CD4-positive, alpha-beta T cell treated with Interleukin-1 beta for 1 hour (primary cell): ENCODE measurements around the gene CNN1.
A peak's percentile ranks its signal among the peaks of the same experiment; 100 is the strongest.
"Not testable (repeated sequence)": the region's sequence is repeated elsewhere in the genome, so short reads cannot be mapped to it uniquely, and the experiment has no call there.

Experiments used
- DNase-seq, 2 donors: peaks; one replicate each; pipeline ENCODE4 v3.0.0-alpha.2; 2020 to 2022

Gene CNN1

GRCh38 chr19:11534948-11535347, 3.7 kb upstream of the CNN1 start:
- DNase-seq: no peak

GRCh38 chr19:11535792-11536595, 2.7 kb upstream of the CNN1 start:
- DNase-seq: peak; percentile 88

DNA sequence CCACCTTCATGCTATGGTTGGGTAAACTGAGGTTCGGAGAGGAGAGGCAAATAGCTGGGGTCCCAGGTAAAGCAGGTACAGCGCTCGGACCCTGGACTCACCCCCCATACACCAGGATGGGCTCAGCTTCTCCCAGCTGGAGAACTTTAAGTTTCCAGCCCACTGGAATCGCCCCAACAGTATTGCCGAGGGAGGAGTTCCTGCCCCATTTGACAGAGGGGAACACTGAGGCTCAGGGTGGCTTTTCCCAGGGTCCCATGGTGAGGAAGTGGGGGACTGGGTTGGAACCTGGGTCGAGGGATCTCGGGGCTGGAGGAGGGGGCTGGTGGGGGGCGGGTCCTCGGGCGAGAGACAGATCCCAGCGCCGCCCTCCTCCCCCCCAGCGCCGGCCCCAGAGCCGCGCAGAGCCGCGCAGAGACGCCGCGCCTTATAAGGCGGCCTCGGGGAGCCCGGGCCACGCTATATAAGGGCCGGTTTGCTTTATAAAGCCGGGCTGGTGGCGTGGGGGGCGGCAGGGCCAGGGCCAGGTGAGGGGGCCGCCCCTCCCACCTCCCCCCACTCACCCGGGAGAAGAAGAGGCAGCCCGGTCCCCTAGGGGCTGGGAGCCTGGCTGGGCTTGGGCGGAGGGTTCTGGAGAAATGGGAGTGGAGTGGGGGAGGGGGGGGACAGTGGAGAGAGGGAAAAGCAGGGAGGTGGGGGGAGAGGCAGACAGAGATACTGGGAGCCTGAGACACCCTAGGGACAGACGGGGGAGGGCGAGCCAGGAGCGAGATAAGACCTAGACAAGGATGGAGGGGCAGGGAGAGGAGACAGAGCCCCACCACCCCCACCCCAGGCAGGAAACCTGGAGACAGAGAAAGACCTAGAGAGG, 1.1 kb downstream of the CNN1 start:
- DNase-seq: no peak

- DNase-seq: no peak
Observed at GRCh38 chr19:11540645-11541044, 2.0 kb downstream of the CNN1 start.

DNA sequence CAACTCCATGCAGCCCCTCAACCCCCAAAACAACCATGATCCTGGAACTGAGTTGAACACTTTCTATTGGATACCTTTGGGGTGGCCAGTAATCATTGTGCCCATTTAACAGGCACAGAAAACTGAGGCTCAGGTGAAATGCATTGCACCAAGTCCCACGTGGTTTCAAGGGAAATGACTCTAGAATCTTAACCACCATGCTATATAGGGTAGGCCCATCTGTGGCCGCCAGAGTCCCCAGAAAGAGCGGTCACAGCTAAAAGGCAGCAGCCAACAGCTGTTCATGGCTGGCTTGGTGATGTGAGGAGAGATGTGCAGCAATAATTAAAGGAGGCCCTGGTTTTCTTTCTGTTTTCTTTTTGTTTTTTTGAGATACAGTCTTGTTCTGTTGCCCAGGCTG, 2.6 kb downstream of the CNN1 start:
- DNase-seq: no peak

DNA sequence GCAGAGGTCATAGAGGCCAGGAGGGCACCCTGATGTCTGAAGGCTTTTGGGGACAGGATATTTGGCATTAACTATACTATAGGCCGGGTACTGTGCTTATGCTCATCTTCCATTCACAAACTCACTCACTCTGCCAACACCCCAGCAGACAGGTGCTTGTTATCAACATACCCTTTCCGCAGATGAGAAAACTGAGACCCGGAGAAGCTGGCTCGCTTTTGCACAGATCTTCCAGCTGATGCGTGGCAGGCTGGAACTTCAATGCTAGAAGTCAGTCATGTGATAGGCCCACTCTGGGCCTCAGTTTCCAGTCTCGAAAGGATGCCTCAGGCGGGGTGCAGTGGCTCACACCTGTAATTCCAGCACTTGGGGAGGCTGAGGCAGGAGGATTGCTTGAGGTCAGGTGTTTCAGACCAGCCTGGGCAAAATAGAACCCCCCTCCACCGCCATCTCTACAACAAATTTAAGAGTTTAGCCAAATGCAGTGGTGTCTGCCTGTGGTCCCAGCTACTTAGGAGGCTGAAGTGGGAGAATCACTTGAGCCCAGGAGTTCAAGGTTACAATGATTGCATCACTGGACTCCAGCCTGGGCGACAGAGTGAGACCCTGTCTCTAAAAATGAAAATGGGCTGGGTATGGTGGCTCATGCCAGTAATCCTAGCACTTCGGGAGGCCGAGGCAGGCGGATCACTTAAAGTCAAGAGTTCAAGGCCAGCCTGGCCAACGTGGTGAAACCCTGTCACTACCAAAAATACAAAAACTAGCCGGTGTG, 9.5 kb downstream of the CNN1 start:
- DNase-seq: no peak

DNA sequence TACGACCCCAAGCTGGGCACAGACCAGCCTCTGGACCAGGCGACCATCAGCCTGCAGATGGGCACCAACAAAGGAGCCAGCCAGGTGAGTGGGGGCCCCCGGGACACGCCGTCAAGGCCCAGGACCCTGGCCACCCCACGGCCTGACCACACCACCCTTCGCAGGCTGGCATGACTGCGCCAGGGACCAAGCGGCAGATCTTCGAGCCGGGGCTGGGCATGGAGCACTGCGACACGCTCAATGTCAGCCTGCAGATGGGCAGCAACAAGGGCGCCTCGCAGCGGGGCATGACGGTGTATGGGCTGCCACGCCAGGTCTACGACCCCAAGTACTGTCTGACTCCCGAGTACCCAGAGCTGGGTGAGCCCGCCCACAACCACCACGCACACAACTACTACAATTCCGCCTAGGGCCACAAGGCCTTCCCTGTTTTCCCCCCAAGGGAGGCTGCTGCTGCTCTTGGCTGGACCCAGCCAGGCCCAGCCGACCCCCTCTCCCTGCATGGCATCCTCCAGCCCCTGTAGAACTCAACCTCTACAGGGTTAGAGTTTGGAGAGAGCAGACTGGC, 10.8 kb downstream of the CNN1 start:
- no peak for DNase-seq

- no peak for DNase-seq
Observed at GRCh38 chr19:11550265-11550664, 11.6 kb downstream of the CNN1 start.

DNA sequence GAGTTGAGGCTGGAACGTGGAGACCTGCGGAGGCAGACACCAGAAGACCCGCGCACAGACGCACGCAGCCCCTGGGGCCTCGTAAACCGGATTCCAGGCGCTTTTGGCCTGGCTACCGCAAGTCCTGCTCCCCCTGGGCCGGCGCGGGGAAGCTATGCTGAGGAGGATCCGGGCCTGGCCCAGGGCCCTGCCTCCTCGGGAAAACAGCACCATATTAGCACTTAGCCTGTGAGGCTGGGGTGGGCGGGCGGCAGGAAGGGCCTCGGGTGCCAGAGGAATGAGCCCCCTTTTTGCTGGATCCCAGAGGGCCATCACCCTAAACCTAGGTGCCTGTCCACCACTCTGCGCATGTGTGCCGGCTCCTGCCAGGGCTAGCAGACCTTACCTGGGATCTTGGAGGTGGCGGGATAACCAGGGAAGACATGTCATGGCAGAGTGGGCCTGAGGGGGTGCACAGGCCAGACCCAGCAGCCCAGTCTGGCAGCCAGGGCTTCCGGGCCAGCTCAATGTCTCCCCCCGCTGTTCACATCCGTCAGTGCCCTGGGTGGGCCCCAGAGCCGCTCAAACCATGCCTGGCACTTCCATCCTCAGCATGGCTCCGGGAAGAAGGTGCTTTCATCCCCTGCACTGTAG, 13.1 kb downstream of the CNN1 start:
- DNase-seq: no peak

GRCh38 chr19:11552666-11553372, 14.2 kb downstream of the CNN1 start:
- no peak for DNase-seq

- DNase-seq: no peak
Observed at GRCh38 chr19:11554160-11554559, 15.5 kb downstream of the CNN1 start.

- DNase-seq: no peak
Observed at GRCh38 chr19:11555246-11555645, 16.6 kb downstream of the CNN1 start.

- no peak for DNase-seq
Observed at GRCh38 chr19:11556634-11557420, 18.2 kb downstream of the CNN1 start.

DNA sequence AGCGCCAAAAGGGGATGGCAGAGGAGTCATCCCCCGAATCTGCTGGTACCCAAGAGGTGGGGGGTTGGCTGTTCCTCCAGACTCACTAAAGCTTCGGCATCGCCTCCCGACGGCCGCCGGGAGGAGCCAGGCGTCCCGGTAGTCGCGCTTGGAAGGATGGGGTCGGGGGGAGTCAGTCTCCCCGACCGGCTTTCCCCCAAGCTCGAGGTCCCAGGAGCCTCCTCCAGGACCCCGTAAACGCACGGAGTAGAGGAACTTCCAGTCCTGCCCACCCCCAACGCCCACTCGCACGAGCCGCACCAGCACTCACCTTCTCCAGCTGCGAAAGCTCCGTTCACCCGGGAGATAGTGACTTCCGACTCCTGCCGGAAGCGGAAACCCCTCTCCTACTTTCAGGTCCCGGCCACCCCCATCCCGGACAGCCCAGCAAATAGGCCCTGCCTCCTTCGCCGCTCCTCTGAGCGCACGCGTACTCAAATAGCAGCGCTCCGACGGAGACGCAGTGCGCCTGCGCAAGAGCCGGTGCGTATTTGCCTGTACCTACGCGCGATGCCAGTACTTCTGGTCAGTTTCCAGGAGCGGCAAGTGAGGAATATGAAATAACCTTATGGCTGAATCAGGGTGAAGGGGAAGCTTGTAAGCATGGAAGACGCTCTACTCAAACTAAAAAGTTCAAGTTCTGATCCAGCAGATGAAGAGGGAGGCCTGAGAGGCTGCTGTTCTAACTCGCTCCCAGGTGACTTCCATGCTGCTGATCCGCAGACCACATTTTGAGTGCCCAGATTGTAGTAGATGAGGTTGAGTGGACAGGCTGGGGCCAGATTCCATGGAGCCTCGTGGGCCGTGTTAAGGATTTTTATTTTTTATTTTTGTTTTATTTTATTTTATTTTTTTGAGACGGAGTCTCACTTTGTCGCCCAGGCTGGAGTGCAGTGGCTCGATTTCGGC, 20.5 kb downstream of the CNN1 start, which contains the start of gene ELOF1:
Gene ELOF1 (minus strand): TSS at position 350 of the 948 bp plus-strand sequence. CDS start 4,883 bp downstream, outside the sequence.
- DNase-seq: peak; percentile 97 to 98

DNA sequence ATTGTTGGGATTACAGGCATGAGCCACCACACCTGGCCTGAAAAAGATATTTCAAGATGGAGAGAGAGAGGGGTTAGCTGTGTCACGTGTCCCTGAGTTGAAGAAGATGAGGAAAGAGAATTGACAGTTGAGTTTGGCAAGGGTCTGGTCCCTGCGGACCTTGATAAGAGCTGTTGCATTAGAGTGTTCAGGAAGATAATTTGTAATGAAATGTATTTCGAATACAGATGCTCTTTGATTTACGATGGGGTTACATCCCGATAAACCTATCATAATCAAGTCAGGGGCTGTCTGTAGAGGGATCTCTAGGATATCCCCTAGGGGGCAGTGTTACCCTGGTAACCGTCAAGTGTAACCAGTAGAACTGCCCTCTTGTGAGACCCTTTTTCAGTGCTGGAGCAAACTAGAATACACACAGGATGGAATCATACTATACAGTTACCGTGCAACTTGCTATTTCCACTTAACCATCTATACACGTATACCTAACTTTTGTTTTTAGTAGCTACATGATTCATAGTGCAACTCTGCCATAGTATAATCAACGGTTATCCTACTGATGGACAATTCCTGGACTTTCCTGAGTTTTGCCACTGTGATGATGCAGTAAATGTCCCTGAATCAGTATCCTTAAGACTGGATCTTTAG, 21.9 kb downstream of the CNN1 start:
- peak; percentile 77 to 83 for DNase-seq

- DNase-seq: no peak
Observed at GRCh38 chr19:11563532-11563931, 24.9 kb downstream of the CNN1 start.

DNA sequence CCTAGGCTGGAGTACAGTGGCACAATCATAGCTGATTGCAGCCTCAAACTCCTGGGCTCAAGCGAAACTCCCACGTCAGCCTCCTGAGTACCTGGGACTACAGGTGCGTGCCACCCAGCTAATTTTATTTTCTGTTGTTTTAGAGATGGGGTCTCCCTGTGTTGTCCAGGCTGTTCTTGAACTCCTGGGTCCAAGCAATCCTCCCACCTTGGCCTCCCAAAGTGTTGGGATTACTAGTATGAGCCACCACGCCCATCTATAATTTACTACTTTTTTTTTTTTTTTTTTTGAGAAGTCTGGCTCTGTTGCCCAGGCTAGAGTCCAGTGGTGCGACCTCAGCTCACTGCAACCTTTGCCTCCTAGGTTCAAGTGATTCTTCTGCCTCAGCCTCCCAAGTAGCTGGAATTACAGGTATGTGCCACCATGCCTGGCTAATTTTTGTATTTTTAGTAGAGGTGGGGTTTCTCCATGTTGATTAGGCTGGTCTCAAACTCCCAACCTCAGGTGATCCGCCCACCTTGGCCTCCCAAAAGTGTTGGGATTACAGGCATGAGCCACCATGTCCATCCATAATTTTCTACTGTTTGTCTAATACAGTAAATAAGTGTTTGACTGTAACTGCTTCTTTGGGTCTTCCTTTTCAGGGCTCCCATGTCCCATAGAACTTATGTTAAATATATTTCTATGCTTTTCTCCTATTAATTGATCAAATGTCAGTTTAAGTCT, 25.6 kb downstream of the CNN1 start:
- DNase-seq: not testable (repeated sequence)

DNA sequence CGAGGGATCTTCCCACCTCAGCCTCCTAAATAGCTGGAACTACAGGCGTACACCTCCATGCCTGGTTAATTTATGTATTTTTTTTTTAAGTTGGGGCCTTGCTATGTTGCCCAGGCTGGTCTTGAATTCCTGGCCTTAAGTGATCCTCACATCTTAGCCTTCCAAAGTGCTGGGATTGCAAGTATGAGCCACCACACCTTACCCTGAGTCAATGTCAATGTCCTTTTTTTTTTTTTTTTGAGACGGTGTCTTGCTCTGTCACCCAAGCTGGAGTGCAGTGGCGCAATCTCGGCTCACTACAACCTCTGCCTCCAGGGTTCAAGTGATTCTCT, 27.0 kb downstream of the CNN1 start:
- DNase-seq: not testable (repeated sequence)
